ENCODE data around the gene GNAT1.

The GNAT1 gene

GRCh38 chr3:50190936-50191660 is at the start of gene GNAT1:
TSS of gene GNAT1 (plus strand) at chr3:50191610. CDS start at chr3:50191726, 116 bp downstream.
- no peak for DNase-seq
- Histone ChIP-seq H3K9me3 (no peaks in the 10 kb centered on the region), H3K36me3 (peaks cover 0 to 21% (median 6%) of the 10 kb centered on the region in 3 donors), H3K27ac (no peak within 1 kb of the TSS), H3K4me1 (peaks cover 0 to 28% (median 19%) of the 10 kb centered on the region in 4 donors), H3K4me3 (no peak within 1 kb of the TSS), H3K27me3 (peaks cover 2 to 41% of the 10 kb centered on the region in 2 donors)
- intact Hi-C loops (cut with DNase I; ENCODE audit: low total_unique reads), result no loop called here
- TF ChIP-seq CTCF (IDR thresholded peaks at IDR 0.05), result no peak

DNA sequence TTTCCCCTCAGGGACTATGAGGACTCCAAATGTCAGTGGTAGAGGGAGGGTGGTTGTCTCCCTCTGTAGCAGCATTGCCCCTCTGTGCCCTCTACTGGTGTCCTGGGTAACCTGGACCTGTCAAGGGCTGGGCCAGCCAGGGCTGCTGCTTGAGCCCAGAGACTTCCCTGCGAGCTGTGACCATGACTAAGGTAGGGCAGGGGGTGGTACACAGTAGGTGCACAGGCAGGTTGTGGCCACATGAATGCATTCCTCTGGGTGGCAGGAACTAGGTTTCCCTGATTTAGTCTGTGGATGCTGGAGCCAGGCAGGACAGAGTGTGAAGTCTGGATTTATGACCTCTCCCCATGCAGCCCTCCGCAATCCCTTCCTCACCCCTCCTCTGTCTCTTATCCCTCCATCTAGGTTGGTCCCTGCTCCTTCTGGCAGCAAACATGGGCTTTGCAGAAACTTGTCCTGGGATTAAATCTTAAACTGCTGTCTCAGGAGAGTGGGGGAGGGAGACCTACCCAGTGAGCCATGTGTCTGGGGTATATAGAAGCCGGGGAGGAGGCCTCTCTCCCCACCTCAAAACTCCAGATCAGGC is 45.0 kb upstream of the GNAT1 start:
- no peaks in the 10 kb centered on the region for H3K9me3 ChIP-seq
- peaks cover 0 to 17% (median 7%) of the 10 kb centered on the region in 4 donors for H3K4me1 ChIP-seq
- DNase-seq, result no peak
- TF ChIP-seq CTCF (IDR thresholded peaks at IDR 0.05), result no peak
- no peaks in the 10 kb centered on the region for H3K36me3 ChIP-seq
- H3K27me3 ChIP-seq, result no peaks in the 10 kb centered on the region
- no peak overlapping the region for H3K4me3 ChIP-seq
- no peak overlapping the region for H3K27ac ChIP-seq
- intact Hi-C loops (cut with DNase I; ENCODE audit: low total_unique reads), result no loop called here

- TF ChIP-seq CTCF (IDR thresholded peaks at IDR 0.05), result no peak
- no peak overlapping the region for H3K4me3 ChIP-seq
- no peaks in the 10 kb centered on the region for H3K36me3 ChIP-seq
- H3K9me3 ChIP-seq, result no peaks in the 10 kb centered on the region
- no peak for DNase-seq
- intact Hi-C loops (cut with DNase I; ENCODE audit: low total_unique reads), result no loop called here
- H3K27ac ChIP-seq, result no peak overlapping the region
- H3K4me1 ChIP-seq, result peaks cover 0 to 23% (median 7%) of the 10 kb centered on the region in 4 donors
- H3K27me3 ChIP-seq, result no peaks in the 10 kb centered on the region
Measured at GRCh38 chr3:50147016-50147415, 44.4 kb upstream of the GNAT1 start.

DNA sequence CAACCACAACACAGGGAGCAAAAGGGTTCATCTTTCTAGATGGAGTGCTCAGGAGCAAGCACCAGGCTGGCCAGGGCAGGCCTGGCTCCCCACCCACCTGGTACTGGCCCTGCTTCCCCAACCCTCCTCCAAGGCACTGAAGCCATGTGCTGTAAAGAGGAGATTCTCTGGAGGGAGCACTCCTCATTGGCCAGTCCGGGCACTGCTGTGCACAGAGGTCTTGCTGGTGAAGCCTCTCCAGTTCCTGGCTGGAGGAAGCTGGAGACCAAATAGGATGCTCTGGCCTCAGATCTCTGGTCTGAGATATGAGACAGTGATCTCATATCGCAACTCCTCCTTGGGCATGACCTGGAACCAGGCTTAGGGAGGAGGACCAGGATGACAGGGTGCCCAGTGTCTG is 44.0 kb upstream of the GNAT1 start:
- Histone ChIP-seq H3K9me3 (no peaks in the 10 kb centered on the region), H3K36me3 (no peaks in the 10 kb centered on the region), H3K27me3 (no peaks in the 10 kb centered on the region), H3K4me3 (no peak overlapping the region), H3K4me1 (peaks cover 0 to 27% (median 7%) of the 10 kb centered on the region in 4 donors), H3K27ac (no peak overlapping the region)
- intact Hi-C loops (cut with DNase I; ENCODE audit: low total_unique reads), result no loop called here
- no peak for DNase-seq
- TF ChIP-seq CTCF (IDR thresholded peaks at IDR 0.05), result no peak

GRCh38 chr3:50147861-50148260 is 43.5 kb upstream of the GNAT1 start:
- TF ChIP-seq CTCF (IDR thresholded peaks at IDR 0.05), result no peak
- Histone ChIP-seq H3K4me1 (peaks cover 0 to 27% (median 7%) of the 10 kb centered on the region in 4 donors), H3K27me3 (no peaks in the 10 kb centered on the region), H3K36me3 (no peaks in the 10 kb centered on the region), H3K4me3 (no peak overlapping the region), H3K9me3 (no peaks in the 10 kb centered on the region), H3K27ac (no peak overlapping the region)
- intact Hi-C loops (cut with DNase I; ENCODE audit: low total_unique reads), result no loop called here
- DNase-seq, result no peak
